CD4-positive, alpha-beta T cell (primary cell): ENCODE data around the gene EXT2. TPM values are rescaled to one million over a fixed set of nuclear protein-coding genes. Genes with fewer than 3 reads are reported as not detected.

ENCODE experiments used
- ATAC-seq: fragments of 200-7000 bp; cut with Tn5 transposase; one replicate; pipeline ENCODE4 v1.10.0; 2022; ENCODE audit warnings: mild to moderate bottlenecking; ENCODE audit not compliant: poor library complexity
- CTCF ChIA-PET: fragments of 350-600 bp; sonication (Branson Sonifier 250); formaldehyde crosslinking; loops from one replicate; lab custom pipeline; 2021; ENCODE audit warnings: antibody characterized with exemption, inconsistent platforms; lab: Charles Lee
- POLR2A ChIA-PET: fragments of 350-600 bp; sonication (Branson Sonifier 250); formaldehyde crosslinking; loops from one replicate; lab custom pipeline; 2021; ENCODE audit warnings: antibody characterized with exemption, inconsistent platforms; lab: Charles Lee
- DNase-seq, 14 experiments: peaks; one replicate each; pipeline ENCODE4 v3.0.0-alpha.2; 2013 to 2020; ENCODE audit warnings: mixed read lengths in 2 of 14
- H3K27ac ChIP-seq, 2 donors: one replicate each; pipeline versions ENCODE4 v1.5.1 to v1.7.0; 2013; ENCODE audit warnings: low read length in 2 of 2, low read depth in 1 of 2, mild to moderate bottlenecking in 1 of 2
- H3K27me3 ChIP-seq, 2 experiments: 1 replicate in 1 of 2; 2 replicates in 1 of 2; pipeline versions ENCODE4 v1.6.1 to v1.7.0; 2013; ENCODE audit warnings: low read length in 2 of 2, control low read depth in 1 of 2, mild to moderate bottlenecking in 1 of 2, moderate library complexity in 1 of 2; ENCODE audit not compliant: insufficient read depth in 2 of 2, control insufficient read depth in 1 of 2
- H3K36me3 ChIP-seq: one replicate; pipeline ENCODE4 v1.6.1; 2013; ENCODE audit warnings: low read length, control low read depth; ENCODE audit not compliant: insufficient read depth
- H3K4me1 ChIP-seq: one replicate; pipeline ENCODE4 v1.6.1; 2013; ENCODE audit warnings: low read length, control low read depth; ENCODE audit not compliant: insufficient read depth
- H3K4me3 ChIP-seq: one replicate; pipeline ENCODE4 v1.5.1; 2013; ENCODE audit warnings: mild to moderate bottlenecking, low read length, moderate library complexity
- H3K9me3 ChIP-seq, 2 experiments: 1 replicate in 1 of 2; 2 replicates in 1 of 2; pipeline versions ENCODE4 v1.6.1 to v1.7.0; 2013; ENCODE audit warnings: low read length in 2 of 2, mild to moderate bottlenecking in 2 of 2, control low read depth in 1 of 2, moderate library complexity in 1 of 2; ENCODE audit not compliant: control insufficient read depth in 1 of 2, insufficient read depth in 1 of 2
- H3K27ac Mint-ChIP-seq: one replicate; pipeline ENCODE4 v1.8.0; 2020; ENCODE audit warnings: mixed read lengths
- H3K27me3 Mint-ChIP-seq: one replicate; pipeline ENCODE4 v1.8.0; 2021; ENCODE audit warnings: mixed read lengths
- H3K36me3 Mint-ChIP-seq: one replicate; pipeline ENCODE4 v1.8.0; 2021; ENCODE audit warnings: low read depth, mixed read lengths
- H3K4me1 Mint-ChIP-seq: one replicate; pipeline ENCODE4 v1.8.0; 2021; ENCODE audit warnings: low read depth, mixed read lengths
- H3K4me3 Mint-ChIP-seq: one replicate; pipeline ENCODE4 v1.8.0; 2020; ENCODE audit warnings: mild to moderate bottlenecking, mixed read lengths
- H3K9me3 Mint-ChIP-seq: one replicate; pipeline ENCODE4 v1.8.0; 2020; ENCODE audit warnings: mixed read lengths
- CTCF ChIP-seq: fragments of 200-600 bp; IDR thresholded peaks from one replicate; pipeline ENCODE4 v1.8.0; 2022; ENCODE audit warnings: antibody characterized with exemption, mild to moderate bottlenecking
- intact Hi-C, 2 experiments: fragments of 100-400 bp; cut with DNase I in 1 of 2; cut with micrococcal nuclease in 1 of 2; formaldehyde crosslinking; loops; one replicate each; pipeline versions ENCODE4 v1.15.1 to v1.9.0; 2023 to 2025; cut with DNase I, micrococcal nuclease
- total RNA-seq, 174 experiments: library from RNA in 2 of 174; stranded (reverse) in 2 of 174; gene quantifications; one replicate each; pipeline ENCODE4 v1.2.3 and lab custom pipeline; 2021 to 2026

The EXT2 gene
- total RNA-seq, 2 experiments from 2014 or later = 17.1 to 17.5 TPM

GRCh38 chr11:44228379-44228778 is 132.9 kb downstream of the EXT2 start:
- no peaks in the 10 kb centered on the region for H3K9me3 Mint-ChIP-seq
- no peaks in the 10 kb centered on the region for H3K27me3 Mint-ChIP-seq
- Histone ChIP-seq H3K27ac (no peak overlapping the region), H3K4me3 (no peak overlapping the region), H3K36me3 (no peaks in the 10 kb centered on the region), H3K9me3 (no peaks in the 10 kb centered on the region), H3K4me1 (peaks cover 10% of the 10 kb centered on the region), H3K27me3 (no peaks in the 10 kb centered on the region)
- no peak overlapping the region for H3K4me3 Mint-ChIP-seq
- ATAC-seq (no peak), DNase-seq (no peak)
- H3K4me1 Mint-ChIP-seq = peaks cover 17% of the 10 kb centered on the region
- intact Hi-C loops = no loop called here
- TF ChIP-seq CTCF = no peak
- H3K27ac Mint-ChIP-seq = no peak overlapping the region
- ChIA-PET POLR2A (no interaction called here), CTCF (no interaction called here)
- H3K36me3 Mint-ChIP-seq = peaks cover 45% of the 10 kb centered on the region

GRCh38 chr11:44229098-44229497 is 133.6 kb downstream of the EXT2 start:
- DNase-seq = no peak
- no peak for ATAC-seq
- no peaks in the 10 kb centered on the region for H3K27me3 Mint-ChIP-seq
- H3K27ac Mint-ChIP-seq = no peak overlapping the region
- ChIA-PET CTCF (no interaction called here), POLR2A (no interaction called here)
- H3K9me3 Mint-ChIP-seq = no peaks in the 10 kb centered on the region
- intact Hi-C loops = no loop called here
- Histone ChIP-seq H3K27ac (no peak overlapping the region), H3K27me3 (no peaks in the 10 kb centered on the region), H3K4me1 (peaks cover 10% of the 10 kb centered on the region), H3K36me3 (no peaks in the 10 kb centered on the region), H3K4me3 (no peak overlapping the region), H3K9me3 (no peaks in the 10 kb centered on the region)
- H3K4me3 Mint-ChIP-seq = no peak overlapping the region
- peaks cover 17% of the 10 kb centered on the region for H3K4me1 Mint-ChIP-seq
- TF ChIP-seq CTCF = no peak
- peaks cover 51% of the 10 kb centered on the region for H3K36me3 Mint-ChIP-seq

GRCh38 chr11:44229624-44230023 is 134.1 kb downstream of the EXT2 start:
- Mint-ChIP-seq H3K36me3 (peaks cover 52% of the 10 kb centered on the region), H3K4me3 (no peak overlapping the region)

More at GRCh38 chr11:44229624-44230023, 134.1 kb downstream of the EXT2 start:
- H3K9me3 Mint-ChIP-seq = no peaks in the 10 kb centered on the region
- no peak overlapping the region for H3K27ac ChIP-seq
- no peak overlapping the region for H3K4me3 ChIP-seq
- TF ChIP-seq CTCF = no peak
- CTCF ChIA-PET = no interaction called here
- POLR2A ChIA-PET = no interaction called here
- no peaks in the 10 kb centered on the region for H3K36me3 ChIP-seq
- no peaks in the 10 kb centered on the region for H3K27me3 Mint-ChIP-seq
- peaks cover 10% of the 10 kb centered on the region for H3K4me1 ChIP-seq
- no peak for DNase-seq
- no peaks in the 10 kb centered on the region for H3K9me3 ChIP-seq
- no peak overlapping the region for H3K27ac Mint-ChIP-seq
- no peaks in the 10 kb centered on the region for H3K27me3 ChIP-seq
- intact Hi-C loops = no loop called here
- no peak for ATAC-seq
- H3K4me1 Mint-ChIP-seq = peaks cover 17% of the 10 kb centered on the region
